HEK293T (cell line): ENCODE data around the gene ANXA5.

Source experiments
- ARNT ChIP-seq: fragments of 450-650 bp; IDR thresholded peaks from 2 replicates; pipeline ENCODE4 v1.6.1; 2017; ENCODE audit warnings: mild to moderate bottlenecking
- BHLHE40 ChIP-seq: fragments of 450-650 bp; IDR thresholded peaks from 2 replicates; pipeline ENCODE4 v1.6.1; 2016; ENCODE audit warnings: mild to moderate bottlenecking, moderate library complexity, borderline replicate concordance
- FOXA1 ChIP-seq: fragments of 450-650 bp; IDR thresholded peaks from 2 replicates; pipeline ENCODE4 v1.6.1; 2016; ENCODE audit warnings: mild to moderate bottlenecking
- FOXK2 ChIP-seq: fragments of 450-650 bp; IDR thresholded peaks from 2 replicates; pipeline ENCODE4 v1.6.1; 2016; ENCODE audit warnings: mild to moderate bottlenecking
- FOXM1 ChIP-seq: fragments of 450-650 bp; IDR thresholded peaks from 2 replicates; pipeline ENCODE4 v1.6.1; 2017; ENCODE audit warnings: mild to moderate bottlenecking, borderline replicate concordance
- HDGF ChIP-seq: fragments of 450-650 bp; IDR thresholded peaks from 2 replicates; pipeline ENCODE4 v1.6.1; 2017; ENCODE audit warnings: antibody characterized with exemption, borderline replicate concordance
- LEF1 ChIP-seq: fragments of 450-650 bp; IDR thresholded peaks from 2 replicates; pipeline ENCODE4 v1.6.1; 2017; ENCODE audit warnings: mild to moderate bottlenecking, borderline replicate concordance
- NFRKB ChIP-seq: fragments of 450-650 bp; IDR thresholded peaks from 2 replicates; pipeline ENCODE4 v1.6.1; 2016; ENCODE audit warnings: mild to moderate bottlenecking, moderate library complexity
- SP1 ChIP-seq: fragments of 450-650 bp; IDR thresholded peaks from 2 replicates; pipeline ENCODE4 v1.6.1; 2017
- SUZ12 ChIP-seq: fragments of 450-650 bp; IDR thresholded peaks from 2 replicates; pipeline ENCODE4 v1.6.1; 2016; ENCODE audit warnings: mild to moderate bottlenecking
- TARDBP ChIP-seq: fragments of 450-650 bp; IDR thresholded peaks from 2 replicates; pipeline ENCODE4 v1.6.1; 2016
- ZNF384 ChIP-seq: fragments of 450-650 bp; IDR thresholded peaks from 2 replicates; pipeline ENCODE4 v1.6.1; 2016

DNA sequence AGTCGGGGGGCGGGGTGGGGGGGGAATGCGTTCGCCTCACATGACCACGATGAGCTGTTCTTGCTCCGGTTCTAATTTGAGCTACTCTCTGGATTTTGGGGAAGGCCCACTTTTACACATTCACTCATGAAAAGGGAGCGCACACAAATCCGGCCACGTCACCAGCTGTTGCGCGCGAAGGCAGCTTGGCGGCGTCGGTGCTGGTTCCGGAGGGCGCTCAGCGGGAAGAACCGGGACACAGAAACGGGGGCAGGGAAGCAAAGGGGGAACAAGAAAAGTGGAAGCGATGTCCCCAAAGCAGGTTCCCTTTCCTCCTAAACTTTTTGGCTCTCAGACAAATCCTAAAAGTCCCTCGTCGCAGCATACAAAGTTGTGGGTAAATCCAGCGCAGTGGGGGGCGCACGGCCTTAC lies 605 bp downstream of the ANXA5 start:
- TF ChIP-seq ARNT (no peak), SUZ12 (no peak), HDGF (no peak), SP1 (no peak), FOXA1 (no peak), FOXK2 (no peak), FOXM1 (no peak), ZNF384 (no peak), BHLHE40 (no peak), NFRKB (no peak), TARDBP (no peak), LEF1 (no peak)
